K562 (cell line): ENCODE measurements around the gene DMAC2L.

Source experiments
- ASH1L ChIP-seq: fragments of 450-650 bp; IDR thresholded peaks from 2 replicates; pipeline ENCODE4 v1.6.1; 2018; ENCODE audit warnings: borderline replicate concordance, mild to moderate bottlenecking, low read depth; ENCODE audit not compliant: partially characterized antibody
- EZH2 ChIP-seq: IDR thresholded peaks from 2 replicates; pipeline ENCODE4 v1.6.1; 2012; ENCODE audit warnings: low read depth, mild to moderate bottlenecking, inconsistent platforms, low read length, borderline replicate concordance
- POLR2A ChIP-seq: fragments of 450-650 bp; conservative IDR thresholded peaks from 2 replicates; pipeline ENCODE4 v1.6.1; 2016
- RAD51 ChIP-seq: fragments of 450-650 bp; IDR thresholded peaks from 2 replicates; pipeline ENCODE4 v1.7.1; 2016; ENCODE audit warnings: low read depth, mild to moderate bottlenecking, borderline replicate concordance
- THRAP3 ChIP-seq: fragments of 450-650 bp; IDR thresholded peaks from 2 replicates; pipeline ENCODE4 v1.6.1; 2016; ENCODE audit warnings: mild to moderate bottlenecking, inconsistent platforms, borderline replicate concordance
- ZNF766 ChIP-seq: fragments of 200-800 bp; sonication (Bioruptor generic); conservative IDR thresholded peaks from 2 replicates; pipeline ENCODE4 v1.6.1; 2016; ENCODE audit warnings: missing genetic modification characterization, missing compliant biosample characterization
- TF ChIP-seq, protein P1 (sequence below), 3 experiments: IDR thresholded peaks in 2 of 3; conservative IDR thresholded peaks in 1 of 3; 2 replicates each; pipeline ENCODE4 v1.5.1; 2011 to 2012; ENCODE audit warnings: low read length in 3 of 3, mild to moderate bottlenecking in 3 of 3, control low read depth in 2 of 3, improper control_type of control experiment in 1 of 3, inconsistent platforms in 1 of 3, low read depth in 1 of 3, mixed read lengths in 1 of 3, moderate library complexity in 1 of 3; ENCODE audit not compliant: insufficient read depth in 2 of 3
- TF ChIP-seq, protein P2 (sequence below): fragments of 250-450 bp; sonication (Bioruptor Pico); IDR thresholded peaks from 2 replicates; pipeline ENCODE4 v1.4.0; 2020

DNA sequence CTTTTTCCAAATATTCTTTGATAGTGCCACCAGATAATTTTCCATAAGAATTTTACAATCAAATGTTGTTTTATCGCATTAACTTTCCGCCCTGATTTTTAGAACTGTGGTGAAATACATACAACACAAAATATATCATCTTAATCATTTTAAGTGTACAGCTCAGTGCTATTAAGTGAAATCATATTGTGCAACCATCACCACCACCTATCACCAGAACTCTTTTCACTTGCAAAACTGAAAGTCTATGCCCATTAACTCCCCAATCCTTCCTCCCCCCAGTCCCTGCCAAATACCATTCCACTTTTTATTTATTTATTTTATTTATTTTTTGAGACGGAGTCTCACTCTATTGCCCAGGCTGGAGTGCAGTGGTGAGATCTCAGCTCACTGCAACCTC, 48.0 kb downstream of the DMAC2L start:
- TF ChIP-seq ZNF766 (no peak), EZH2 (no peak), THRAP3 (no peak), RAD51 (no peak), POLR2A (no peak), ASH1L (no peak)
- TF ChIP-seq, protein P1, sequence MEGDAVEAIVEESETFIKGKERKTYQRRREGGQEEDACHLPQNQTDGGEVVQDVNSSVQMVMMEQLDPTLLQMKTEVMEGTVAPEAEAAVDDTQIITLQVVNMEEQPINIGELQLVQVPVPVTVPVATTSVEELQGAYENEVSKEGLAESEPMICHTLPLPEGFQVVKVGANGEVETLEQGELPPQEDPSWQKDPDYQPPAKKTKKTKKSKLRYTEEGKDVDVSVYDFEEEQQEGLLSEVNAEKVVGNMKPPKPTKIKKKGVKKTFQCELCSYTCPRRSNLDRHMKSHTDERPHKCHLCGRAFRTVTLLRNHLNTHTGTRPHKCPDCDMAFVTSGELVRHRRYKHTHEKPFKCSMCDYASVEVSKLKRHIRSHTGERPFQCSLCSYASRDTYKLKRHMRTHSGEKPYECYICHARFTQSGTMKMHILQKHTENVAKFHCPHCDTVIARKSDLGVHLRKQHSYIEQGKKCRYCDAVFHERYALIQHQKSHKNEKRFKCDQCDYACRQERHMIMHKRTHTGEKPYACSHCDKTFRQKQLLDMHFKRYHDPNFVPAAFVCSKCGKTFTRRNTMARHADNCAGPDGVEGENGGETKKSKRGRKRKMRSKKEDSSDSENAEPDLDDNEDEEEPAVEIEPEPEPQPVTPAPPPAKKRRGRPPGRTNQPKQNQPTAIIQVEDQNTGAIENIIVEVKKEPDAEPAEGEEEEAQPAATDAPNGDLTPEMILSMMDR (IDR thresholded peaks at IDR 0.05 in 2 of 3, conservative IDR thresholded peaks at IDR 0.05 in 1 of 3; ENCODE audit: insufficient read depth in 2 of 3, low read depth in 1 of 3, low read length in 3 of 3), result no peak
- TF ChIP-seq, protein P2, sequence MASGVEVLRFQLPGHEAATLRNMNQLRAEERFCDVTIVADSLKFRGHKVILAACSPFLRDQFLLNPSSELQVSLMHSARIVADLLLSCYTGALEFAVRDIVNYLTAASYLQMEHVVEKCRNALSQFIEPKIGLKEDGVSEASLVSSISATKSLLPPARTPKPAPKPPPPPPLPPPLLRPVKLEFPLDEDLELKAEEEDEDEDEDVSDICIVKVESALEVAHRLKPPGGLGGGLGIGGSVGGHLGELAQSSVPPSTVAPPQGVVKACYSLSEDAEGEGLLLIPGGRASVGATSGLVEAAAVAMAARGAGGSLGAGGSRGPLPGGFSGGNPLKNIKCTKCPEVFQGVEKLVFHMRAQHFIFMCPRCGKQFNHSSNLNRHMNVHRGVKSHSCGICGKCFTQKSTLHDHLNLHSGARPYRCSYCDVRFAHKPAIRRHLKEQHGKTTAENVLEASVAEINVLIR (CRISPR knock-in tag), result no peak
